PC-9 (cell line): ENCODE data around the gene TANGO6. TPM values are rescaled to one million over a fixed set of nuclear protein-coding genes. Genes with fewer than 3 reads are reported as not detected.

Experiments used
- BruUV-seq: library from RNA; stranded (reverse); fragments of 400-500 nt; replicated peaks from 2 replicates; lab custom pipeline; 2021; lab: Mats Ljungman, UMichigan
- CTCF ChIA-PET: fragments of 300-600 bp; sonication (Branson Sonifier 250); formaldehyde crosslinking; loops from one replicate; lab custom pipeline; 2022; ENCODE audit warnings: antibody characterized with exemption; lab: Charles Lee
- POLR2A ChIA-PET: fragments of 300-600 bp; sonication (Branson Sonifier 250); formaldehyde crosslinking; loops from one replicate; lab custom pipeline; 2022; ENCODE audit warnings: antibody characterized with exemption; ENCODE audit not compliant: unreplicated experiment; lab: Charles Lee
- DNase-seq, 2 experiments: peaks; one replicate each; pipeline versions ENCODE4 v3.0.0 to v3.0.0-alpha.2; 2015 to 2022; ENCODE audit warnings: mixed read lengths in 1 of 2
- H2AFZ ChIP-seq: fragments of 200-600 bp; sonication (generic); 2 replicates; pipeline ENCODE4 v1.8.1; 2017; ENCODE audit warnings: antibody characterized with exemption
- H3F3A ChIP-seq: fragments of 200-600 bp; sonication (generic); 2 replicates; pipeline ENCODE4 v1.8.1; 2017; ENCODE audit warnings: antibody characterized with exemption, mild to moderate bottlenecking, low read depth; ENCODE audit not compliant: insufficient read depth
- H3K27ac ChIP-seq: fragments of 200-600 bp; sonication (generic); 2 replicates; pipeline ENCODE4 v1.6.1; 2016; ENCODE audit warnings: mixed run types
- H3K27me3 ChIP-seq: fragments of 200-600 bp; sonication (generic); 2 replicates; pipeline ENCODE4 v1.6.1; 2016; ENCODE audit warnings: low read depth, mixed run types; ENCODE audit not compliant: insufficient read depth
- H3K36me3 ChIP-seq: fragments of 200-600 bp; sonication (generic); 2 replicates; pipeline ENCODE4 v1.6.1; 2016; ENCODE audit warnings: low read depth, mixed run types
- H3K4me1 ChIP-seq: fragments of 200-600 bp; sonication (generic); replicated peaks from 2 replicates; pipeline ENCODE4 v1.6.1; 2016; ENCODE audit warnings: mixed run types; ENCODE audit not compliant: insufficient read depth
- H3K4me2 ChIP-seq: fragments of 200-600 bp; sonication (generic); 2 replicates; pipeline ENCODE4 v1.6.1; 2017; ENCODE audit warnings: mixed run types
- H3K4me3 ChIP-seq: fragments of 200-600 bp; sonication (generic); 2 replicates; pipeline ENCODE4 v1.6.1; 2016; ENCODE audit warnings: mixed run types
- H3K79me2 ChIP-seq: fragments of 200-600 bp; sonication (generic); 2 replicates; pipeline ENCODE4 v1.6.1; 2017; ENCODE audit warnings: low read depth, mixed run types
- H3K9me2 ChIP-seq: fragments of 200-600 bp; sonication (generic); 2 replicates; pipeline ENCODE4 v1.8.1; 2017; ENCODE audit warnings: mild to moderate bottlenecking; ENCODE audit not compliant: insufficient read depth
- H3K9me3 ChIP-seq: fragments of 200-600 bp; sonication (generic); 2 replicates; pipeline ENCODE4 v1.8.1; 2016; ENCODE audit warnings: low read depth; ENCODE audit not compliant: insufficient read depth
- H4K20me1 ChIP-seq: fragments of 200-600 bp; sonication (generic); 2 replicates; pipeline ENCODE4 v1.8.1; 2017; ENCODE audit not compliant: insufficient read depth
- CTCF ChIP-seq: fragments of 200-600 bp; sonication (generic); conservative IDR thresholded peaks from 2 replicates; pipeline ENCODE4 v1.6.1; 2017; ENCODE audit warnings: mixed run types, antibody characterized with exemption, mild to moderate bottlenecking, moderate library complexity
- EZH2 ChIP-seq: fragments of 200-600 bp; sonication (generic); IDR thresholded peaks from 2 replicates; pipeline ENCODE4 v1.8.0; 2017; ENCODE audit warnings: antibody characterized with exemption, low read depth
- intact Hi-C: fragments of 100-400 bp; cut with micrococcal nuclease; formaldehyde crosslinking; loops from one replicate; pipeline ENCODE4 v1.10.0; 2022; ENCODE audit not compliant: unreplicated experiment
- total RNA-seq: library from RNA; stranded (reverse); gene quantifications from 2 replicates; pipeline ENCODE4 v1.2.3, GENCODE V29; 2021

Gene TANGO6
- total RNA-seq, 1 experiment from 2014 or later = 5.8 TPM

GRCh38 chr16:69115361-69115760 is 272.0 kb downstream of the TANGO6 start:
- no peaks in the 10 kb centered on the region for H4K20me1 ChIP-seq
- ChIA-PET POLR2A (no interaction called here), CTCF (no interaction called here)
- BruUV-seq = no TSS peak
- H3K4me3 ChIP-seq = no peak overlapping the region
- no peaks in the 10 kb centered on the region for H3K27me3 ChIP-seq
- no peak overlapping the region for H2AFZ ChIP-seq
- DNase-seq = no peak
- H3K4me2 ChIP-seq = no peak overlapping the region
- no peaks in the 10 kb centered on the region for H3K4me1 ChIP-seq
- H3K9me3 ChIP-seq = no peaks in the 10 kb centered on the region
- no peaks in the 10 kb centered on the region for H3K79me2 ChIP-seq
- peaks cover 33% of the 10 kb centered on the region; the same call in 1 of the 2 replicates for H3F3A ChIP-seq
- no peaks in the 10 kb centered on the region for H3K9me2 ChIP-seq
- no peak for TF ChIP-seq EZH2
- no peak for TF ChIP-seq CTCF
- intact Hi-C loops = no loop called here
- no peak overlapping the region for H3K27ac ChIP-seq
- H3K36me3 ChIP-seq = no peaks in the 10 kb centered on the region

DNA sequence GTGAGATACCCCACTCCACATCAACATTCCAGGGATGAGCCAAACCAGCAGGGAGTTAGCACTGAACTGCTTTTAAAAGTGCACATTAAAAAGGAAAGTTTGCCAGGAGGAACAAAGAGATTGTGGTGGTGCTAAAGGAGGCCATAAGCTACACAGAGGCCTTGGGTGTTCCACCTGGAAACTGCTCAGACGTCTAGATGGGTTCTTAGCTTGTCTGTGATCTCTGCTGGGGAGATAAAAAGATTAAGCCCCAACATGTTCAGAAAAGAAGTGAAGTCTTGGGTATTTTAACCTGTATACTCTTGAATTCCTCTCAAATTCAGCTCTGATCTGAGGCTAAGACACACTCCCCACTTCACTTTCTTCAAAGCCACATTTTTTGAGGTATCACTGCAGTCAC is 272.5 kb downstream of the TANGO6 start:
- BruUV-seq = no TSS peak
- no peaks in the 10 kb centered on the region for H3K79me2 ChIP-seq

GRCh38 chr16:69116256-69116875 is 273.0 kb downstream of the TANGO6 start:
- no peak for DNase-seq
- H3K9me3 ChIP-seq = no peaks in the 10 kb centered on the region
- H3K27ac ChIP-seq = no peak overlapping the region
- H4K20me1 ChIP-seq = no peaks in the 10 kb centered on the region
- no peaks in the 10 kb centered on the region for H3K36me3 ChIP-seq
- ChIA-PET POLR2A (interaction anchor here (0.6 kb wide), 1 partner anchor 95 kb away, joined by 9 read pairs; no protein-coding TSS in a partner anchor), CTCF (interaction anchor here (0.6 kb wide), 1 partner anchor 267 kb away, joined by 12 read pairs; no protein-coding TSS in a partner anchor)
- peaks cover 33% of the 10 kb centered on the region; the same call in 1 of the 2 replicates for H3F3A ChIP-seq
- no peaks in the 10 kb centered on the region for H3K9me2 ChIP-seq
- no peak overlapping the region for H2AFZ ChIP-seq
- no peak overlapping the region for H3K4me2 ChIP-seq
- no peaks in the 10 kb centered on the region for H3K79me2 ChIP-seq
- no peak for TF ChIP-seq CTCF
- TF ChIP-seq EZH2 = no peak
- intact Hi-C loops = no loop called here
- no TSS peak for BruUV-seq
- H3K27me3 ChIP-seq = no peaks in the 10 kb centered on the region
- no peaks in the 10 kb centered on the region for H3K4me1 ChIP-seq
- H3K4me3 ChIP-seq = no peak overlapping the region

More for the DNA sequence above, 272.5 kb downstream of the TANGO6 start:
- H3F3A ChIP-seq = peaks cover 33% of the 10 kb centered on the region; the same call in 1 of the 2 replicates
- no peaks in the 10 kb centered on the region for H3K4me1 ChIP-seq
- H3K4me3 ChIP-seq = no peak overlapping the region
- no peaks in the 10 kb centered on the region for H3K9me2 ChIP-seq
- DNase-seq = no peak
- H3K9me3 ChIP-seq = no peaks in the 10 kb centered on the region
- H4K20me1 ChIP-seq = no peaks in the 10 kb centered on the region
- no peak overlapping the region for H2AFZ ChIP-seq
- POLR2A ChIA-PET = interaction anchor here (0.6 kb wide), 1 partner anchor 94 kb away, joined by 9 read pairs; no protein-coding TSS in a partner anchor
- no peak overlapping the region for H3K27ac ChIP-seq
- no peaks in the 10 kb centered on the region for H3K36me3 ChIP-seq
- CTCF ChIA-PET = interaction anchor here (0.6 kb wide), 1 partner anchor 266 kb away, joined by 12 read pairs; no protein-coding TSS in a partner anchor
- intact Hi-C loops = no loop called here
- H3K4me2 ChIP-seq = no peak overlapping the region
- TF ChIP-seq EZH2 (no peak), CTCF (no peak)
- no peaks in the 10 kb centered on the region for H3K27me3 ChIP-seq
